MM.1S (cell line): ENCODE measurements around the gene PCMTD2.

Experiments
- DNase-seq: peaks from one replicate; pipeline ENCODE4 v3.0.0-alpha.2; 2015
- H2AFZ ChIP-seq: fragments of 300-600 bp; sonication (generic); 2 replicates; pipeline ENCODE4 v1.6.0; 2016; ENCODE audit warnings: antibody characterized with exemption, low read length
- H3F3A ChIP-seq: fragments of 300-600 bp; sonication (generic); 2 replicates; pipeline ENCODE4 v1.6.1; 2016; ENCODE audit warnings: mild to moderate bottlenecking, antibody characterized with exemption, low read length, moderate library complexity, mixed read lengths; ENCODE audit not compliant: insufficient read depth
- H3K27ac ChIP-seq: fragments of 300-600 bp; sonication (generic); 2 replicates; pipeline ENCODE4 v1.5.1; 2016; ENCODE audit warnings: mild to moderate bottlenecking, low read length
- H3K27me3 ChIP-seq: fragments of 300-600 bp; sonication (generic); replicated peaks from 2 replicates; pipeline ENCODE4 v1.6.0; 2016; ENCODE audit warnings: low read length; ENCODE audit not compliant: insufficient read depth
- H3K36me3 ChIP-seq: fragments of 300-600 bp; sonication (generic); replicated peaks from 2 replicates; pipeline ENCODE4 v1.6.1; 2016; ENCODE audit warnings: mild to moderate bottlenecking, low read length, mixed read lengths; ENCODE audit not compliant: insufficient read depth
- H3K4me1 ChIP-seq: fragments of 300-600 bp; sonication (generic); 2 replicates; pipeline ENCODE4 v1.6.1; 2016; ENCODE audit warnings: low read length, mixed read lengths
- H3K4me2 ChIP-seq: fragments of 300-600 bp; sonication (generic); 2 replicates; pipeline ENCODE4 v1.6.0; 2016; ENCODE audit warnings: low read depth, low read length
- H3K4me3 ChIP-seq: fragments of 300-600 bp; sonication (generic); 2 replicates; pipeline ENCODE4 v1.5.1; 2016; ENCODE audit warnings: low read length, mixed read lengths
- H3K79me2 ChIP-seq: fragments of 300-600 bp; sonication (generic); 2 replicates; pipeline ENCODE4 v1.6.1; 2016; ENCODE audit warnings: mixed run types, low read length, mixed read lengths
- H3K9ac ChIP-seq: fragments of 300-600 bp; sonication (generic); 2 replicates; pipeline ENCODE4 v1.6.1; 2016; ENCODE audit warnings: low read length, mixed read lengths
- H3K9me2 ChIP-seq: fragments of 300-600 bp; sonication (generic); replicated peaks from 2 replicates; pipeline ENCODE4 v1.6.1; 2016; ENCODE audit warnings: mild to moderate bottlenecking, low read length, mixed read lengths; ENCODE audit not compliant: insufficient read depth
- H3K9me3 ChIP-seq: fragments of 300-600 bp; sonication (generic); replicated peaks from 2 replicates; pipeline ENCODE4 v1.6.1; 2016; ENCODE audit warnings: mild to moderate bottlenecking, low read length, mixed read lengths; ENCODE audit not compliant: insufficient read depth
- H4K20me1 ChIP-seq: fragments of 300-600 bp; sonication (generic); 2 replicates; pipeline ENCODE4 v1.6.1; 2016; ENCODE audit warnings: mild to moderate bottlenecking, low read length, moderate library complexity, mixed read lengths; ENCODE audit not compliant: insufficient read depth
- EZH2 ChIP-seq: fragments of 300-600 bp; sonication (generic); optimal IDR thresholded peaks from 2 replicates; pipeline ENCODE3; 2017; ENCODE audit warnings: low read depth, mild to moderate bottlenecking, antibody characterized with exemption, low read length, mixed read lengths
- EZH2phosphoT487 ChIP-seq: fragments of 300-600 bp; sonication (generic); IDR thresholded peaks from 2 replicates; pipeline ENCODE4 v1.6.1; 2018; ENCODE audit warnings: antibody characterized with exemption, low read length
- TF ChIP-seq, protein P1 (sequence below): fragments of 300-600 bp; sonication (generic); IDR thresholded peaks from 2 replicates; pipeline ENCODE4 v1.5.1; 2016; ENCODE audit warnings: antibody characterized with exemption, low read length, mixed read lengths

Gene PCMTD2

DNA sequence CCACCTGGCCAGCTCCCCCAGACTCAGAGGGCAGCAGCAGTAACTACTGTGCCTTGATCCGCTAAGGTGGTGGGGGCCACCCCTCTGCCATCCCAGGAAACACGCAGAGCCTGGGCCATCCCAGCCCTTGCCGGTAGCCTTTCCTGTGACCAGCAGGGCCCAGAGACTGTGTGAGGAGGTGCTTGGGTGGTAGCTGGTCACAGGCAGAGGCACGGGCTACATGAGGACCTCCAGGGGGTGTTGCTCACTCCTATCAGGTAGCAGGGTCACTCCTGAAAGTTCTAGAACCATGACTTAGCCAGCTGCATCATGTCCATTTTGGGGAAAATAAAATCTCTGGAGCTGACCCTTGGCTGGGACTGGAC lies 22.8 kb downstream of the PCMTD2 start:
- H3K9ac ChIP-seq: no peak overlapping the region
- H3K4me2 ChIP-seq: no peak overlapping the region
- H3K4me3 ChIP-seq: no peak overlapping the region
- H3K27ac ChIP-seq: no peak overlapping the region
- no peaks in the 10 kb centered on the region for H3K36me3 ChIP-seq
- TF ChIP-seq, protein P1, sequence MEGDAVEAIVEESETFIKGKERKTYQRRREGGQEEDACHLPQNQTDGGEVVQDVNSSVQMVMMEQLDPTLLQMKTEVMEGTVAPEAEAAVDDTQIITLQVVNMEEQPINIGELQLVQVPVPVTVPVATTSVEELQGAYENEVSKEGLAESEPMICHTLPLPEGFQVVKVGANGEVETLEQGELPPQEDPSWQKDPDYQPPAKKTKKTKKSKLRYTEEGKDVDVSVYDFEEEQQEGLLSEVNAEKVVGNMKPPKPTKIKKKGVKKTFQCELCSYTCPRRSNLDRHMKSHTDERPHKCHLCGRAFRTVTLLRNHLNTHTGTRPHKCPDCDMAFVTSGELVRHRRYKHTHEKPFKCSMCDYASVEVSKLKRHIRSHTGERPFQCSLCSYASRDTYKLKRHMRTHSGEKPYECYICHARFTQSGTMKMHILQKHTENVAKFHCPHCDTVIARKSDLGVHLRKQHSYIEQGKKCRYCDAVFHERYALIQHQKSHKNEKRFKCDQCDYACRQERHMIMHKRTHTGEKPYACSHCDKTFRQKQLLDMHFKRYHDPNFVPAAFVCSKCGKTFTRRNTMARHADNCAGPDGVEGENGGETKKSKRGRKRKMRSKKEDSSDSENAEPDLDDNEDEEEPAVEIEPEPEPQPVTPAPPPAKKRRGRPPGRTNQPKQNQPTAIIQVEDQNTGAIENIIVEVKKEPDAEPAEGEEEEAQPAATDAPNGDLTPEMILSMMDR: no peak
- TF ChIP-seq EZH2 (no peak), EZH2phosphoT487 (no peak)
- no peaks in the 10 kb centered on the region for H3K9me3 ChIP-seq
- H3F3A ChIP-seq: peaks cover 6% of the 10 kb centered on the region; the same call in 1 of the 2 replicates
- H3K79me2 ChIP-seq: no peaks in the 10 kb centered on the region
- DNase-seq: no peak
- no peaks in the 10 kb centered on the region; the same call in 1 of the 2 replicates for H3K27me3 ChIP-seq
- H4K20me1 ChIP-seq: no peaks in the 10 kb centered on the region
- peaks cover 7% of the 10 kb centered on the region for H3K4me1 ChIP-seq
- H2AFZ ChIP-seq: no peak overlapping the region
- H3K9me2 ChIP-seq: no peaks in the 10 kb centered on the region

DNA sequence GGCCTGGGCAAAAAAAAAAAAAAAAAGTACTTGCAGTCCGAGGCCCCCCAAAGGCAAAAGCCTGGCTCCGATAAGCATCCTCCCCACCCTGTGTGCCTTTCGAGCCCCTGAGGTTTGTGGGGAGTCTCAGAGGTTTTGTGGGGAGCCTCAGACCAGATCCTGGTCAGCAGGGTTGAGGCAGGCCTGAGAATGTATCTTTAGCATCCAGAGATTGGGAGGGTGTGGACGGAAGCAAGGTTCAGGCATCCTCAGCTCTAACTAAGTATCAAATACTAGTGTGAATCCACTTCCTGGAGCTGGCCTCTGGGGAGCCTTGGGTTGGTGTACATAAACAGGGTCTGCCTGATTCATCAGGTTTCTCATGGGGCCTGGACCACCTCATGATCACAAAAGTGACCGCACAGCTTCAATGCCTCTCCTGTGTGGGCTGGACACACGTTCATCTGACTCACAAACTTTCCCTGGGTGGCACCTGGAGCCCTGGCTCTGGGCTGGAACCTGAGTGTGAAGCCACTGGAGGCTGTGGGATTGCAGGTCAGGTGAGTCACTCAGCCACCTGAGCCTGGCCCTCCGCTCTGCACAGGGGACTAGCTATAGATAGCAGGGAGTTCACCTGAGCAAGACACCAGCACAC lies 24.4 kb downstream of the PCMTD2 start:
- H3F3A ChIP-seq: peaks cover 6% of the 10 kb centered on the region; the same call in 1 of the 2 replicates
- no peak overlapping the region for H3K4me3 ChIP-seq
- H3K36me3 ChIP-seq: no peaks in the 10 kb centered on the region
- no peaks in the 10 kb centered on the region for H3K79me2 ChIP-seq
- H3K9ac ChIP-seq: no peak overlapping the region
- peaks cover 7% of the 10 kb centered on the region for H3K4me1 ChIP-seq
- no peak for DNase-seq
- H3K4me2 ChIP-seq: no peak overlapping the region
- H3K27me3 ChIP-seq: peaks cover 11% of the 10 kb centered on the region; the same call in 1 of the 2 replicates
- H3K9me3 ChIP-seq: no peaks in the 10 kb centered on the region
- no peak overlapping the region for H2AFZ ChIP-seq
- H3K27ac ChIP-seq: no peak overlapping the region
- H3K9me2 ChIP-seq: no peaks in the 10 kb centered on the region
- H4K20me1 ChIP-seq: no peaks in the 10 kb centered on the region
- TF ChIP-seq EZH2 (no peak), EZH2phosphoT487 (no peak)
- TF ChIP-seq, protein P1: no peak

DNA sequence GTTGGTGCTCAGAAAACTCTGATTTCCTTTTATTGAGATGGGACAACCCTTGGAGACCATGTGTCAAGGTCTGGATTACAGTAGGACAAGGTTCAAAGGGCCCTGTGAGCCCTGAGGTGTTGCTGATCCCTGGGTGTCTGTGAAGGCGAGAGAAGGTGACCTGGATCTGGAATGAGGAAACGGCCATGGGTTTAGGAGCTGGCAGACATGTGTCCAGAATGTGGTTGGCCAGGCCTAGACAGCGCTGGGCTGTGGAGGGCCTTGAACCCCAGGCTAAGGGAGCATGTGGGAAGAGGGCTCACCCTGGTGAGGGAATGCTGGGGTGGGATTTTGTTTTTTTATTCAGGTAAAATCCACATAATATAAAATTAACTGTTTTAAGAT lies 24.9 kb downstream of the PCMTD2 start:
- Histone ChIP-seq H3K9me2 (no peaks in the 10 kb centered on the region), H4K20me1 (no peaks in the 10 kb centered on the region), H3F3A (peaks cover 6% of the 10 kb centered on the region; the same call in 1 of the 2 replicates), H3K36me3 (no peaks in the 10 kb centered on the region), H3K9me3 (no peaks in the 10 kb centered on the region), H2AFZ (no peak overlapping the region), H3K79me2 (no peaks in the 10 kb centered on the region), H3K4me1 (peaks cover 7% of the 10 kb centered on the region), H3K27me3 (peaks cover 11% of the 10 kb centered on the region; the same call in 1 of the 2 replicates), H3K9ac (no peak overlapping the region), H3K4me3 (no peak overlapping the region), H3K4me2 (no peak overlapping the region), H3K27ac (no peak overlapping the region)
- no peak for DNase-seq
- no peak for TF ChIP-seq EZH2
- TF ChIP-seq, protein P1: no peak
- TF ChIP-seq EZH2phosphoT487: no peak
